DND-41 (cell line): ENCODE data around the gene HS3ST6.

Experiments used
- EZH2 ChIP-seq: IDR thresholded peaks from 3 replicates; pipeline ENCODE4 v1.6.1; 2012; ENCODE audit warnings: borderline replicate concordance, low read depth, mild to moderate bottlenecking, moderate library complexity, low read length, inconsistent platforms; ENCODE audit not compliant: severe bottlenecking
- TF ChIP-seq, protein P1 (sequence below): IDR thresholded peaks from 2 replicates; pipeline ENCODE4 v1.5.1; 2012; ENCODE audit warnings: borderline replicate concordance, low read length, moderate library complexity, mild to moderate bottlenecking; ENCODE audit not compliant: poor library complexity, severe bottlenecking; ENCODE audit errors: extremely low read depth

DNA sequence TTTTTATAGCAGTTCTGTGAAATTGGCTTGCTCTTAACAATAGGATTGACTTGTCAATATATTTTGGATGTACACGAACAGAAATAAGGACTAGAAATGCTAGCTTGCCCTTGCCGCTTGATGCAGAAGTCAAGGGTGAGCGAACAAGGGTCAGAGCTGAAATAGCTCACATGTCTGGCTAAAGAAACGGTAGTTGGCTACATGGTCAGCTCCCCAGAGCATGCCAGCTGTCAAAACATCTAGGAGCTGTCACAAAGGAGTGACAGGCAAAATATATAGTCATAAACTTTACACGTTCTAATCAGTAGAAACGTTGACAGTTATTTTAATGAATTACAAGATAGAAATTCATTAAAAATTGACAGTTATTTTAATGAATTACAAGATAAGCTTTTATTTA, 43.4 kb downstream of the HS3ST6 start:
- no peak for TF ChIP-seq EZH2
- TF ChIP-seq, protein P1, sequence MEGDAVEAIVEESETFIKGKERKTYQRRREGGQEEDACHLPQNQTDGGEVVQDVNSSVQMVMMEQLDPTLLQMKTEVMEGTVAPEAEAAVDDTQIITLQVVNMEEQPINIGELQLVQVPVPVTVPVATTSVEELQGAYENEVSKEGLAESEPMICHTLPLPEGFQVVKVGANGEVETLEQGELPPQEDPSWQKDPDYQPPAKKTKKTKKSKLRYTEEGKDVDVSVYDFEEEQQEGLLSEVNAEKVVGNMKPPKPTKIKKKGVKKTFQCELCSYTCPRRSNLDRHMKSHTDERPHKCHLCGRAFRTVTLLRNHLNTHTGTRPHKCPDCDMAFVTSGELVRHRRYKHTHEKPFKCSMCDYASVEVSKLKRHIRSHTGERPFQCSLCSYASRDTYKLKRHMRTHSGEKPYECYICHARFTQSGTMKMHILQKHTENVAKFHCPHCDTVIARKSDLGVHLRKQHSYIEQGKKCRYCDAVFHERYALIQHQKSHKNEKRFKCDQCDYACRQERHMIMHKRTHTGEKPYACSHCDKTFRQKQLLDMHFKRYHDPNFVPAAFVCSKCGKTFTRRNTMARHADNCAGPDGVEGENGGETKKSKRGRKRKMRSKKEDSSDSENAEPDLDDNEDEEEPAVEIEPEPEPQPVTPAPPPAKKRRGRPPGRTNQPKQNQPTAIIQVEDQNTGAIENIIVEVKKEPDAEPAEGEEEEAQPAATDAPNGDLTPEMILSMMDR, result no peak
